HEK293 (cell line): ENCODE measurements around the gene GLB1L2.

Experiments
- CTCF ChIA-PET: fragments of 350-600 bp; formaldehyde crosslinking; extraction: SDS; loops from one replicate; lab custom pipeline; 2021; ENCODE audit warnings: antibody characterized with exemption; lab: Yijun Ruan, JAX
- POLR2A ChIA-PET: fragments of 300-600 bp; formaldehyde crosslinking; extraction: SDS; loops from one replicate; lab custom pipeline; 2020; ENCODE audit warnings: antibody characterized with exemption, inconsistent platforms; lab: Yijun Ruan, JAX
- H3K27ac ChIP-seq: fragments of 200-500 bp; sonication (Bioruptor generic); 2 replicates; pipeline ENCODE4 v1.5.1; 2014; ENCODE audit warnings: low read depth, low read length, control low read depth, inconsistent platforms; ENCODE audit errors: extremely low read depth
- H3K36me3 ChIP-seq, 2 experiments: fragments of 200-500 bp in 1 of 2; sonication (Bioruptor generic) in 1 of 2; 1 replicate in 1 of 2; 2 replicates in 1 of 2; pipeline ENCODE4 v1.5.1; 2014 to 2017; ENCODE audit warnings: inconsistent platforms in 2 of 2, low read length in 2 of 2; ENCODE audit not compliant: control insufficient read depth in 2 of 2, insufficient read depth in 1 of 2
- H3K4me1 ChIP-seq: fragments of 200-500 bp; sonication (Bioruptor generic); 2 replicates; pipeline ENCODE4 v1.5.1; 2014; ENCODE audit warnings: mild to moderate bottlenecking, low read length, inconsistent platforms; ENCODE audit not compliant: control insufficient read depth, insufficient read depth
- H3K4me3 ChIP-seq: 2 replicates; pipeline ENCODE4 v1.5.1; 2011; ENCODE audit warnings: low read depth, mild to moderate bottlenecking, control low read depth, low read length, moderate library complexity
- H3K9me3 ChIP-seq: fragments of 200-500 bp; sonication (Bioruptor generic); 2 replicates; pipeline ENCODE4 v1.5.1; 2014; ENCODE audit warnings: low read depth, low read length, inconsistent platforms; ENCODE audit not compliant: control insufficient read depth, insufficient read depth
- CTCF ChIP-seq: fragments of 450-650 bp; formaldehyde crosslinking; IDR thresholded peaks from 2 replicates; pipeline ENCODE4 v1.5.1; 2016; ENCODE audit warnings: missing biosample characterization, missing genetic modification characterization
- EGR2 ChIP-seq: fragments of 450-650 bp; formaldehyde crosslinking; IDR thresholded peaks from 2 replicates; pipeline ENCODE4 v1.5.1; 2016; ENCODE audit warnings: low read depth, missing biosample characterization, missing genetic modification characterization
- HOXA7 ChIP-seq: sonication (generic); formaldehyde crosslinking; IDR thresholded peaks from 2 replicates; pipeline ENCODE4 v1.8.1; 2022; ENCODE audit warnings: missing genetic modification reagents, borderline replicate concordance
- KLF7 ChIP-seq: fragments of 450-650 bp; formaldehyde crosslinking; IDR thresholded peaks from 2 replicates; pipeline ENCODE4 v1.5.1; 2016; ENCODE audit warnings: missing biosample characterization, missing genetic modification characterization, borderline replicate concordance
- OVOL3 ChIP-seq: fragments of 450-650 bp; formaldehyde crosslinking; IDR thresholded peaks from 2 replicates; pipeline ENCODE4 v1.5.1; 2016; ENCODE audit warnings: missing biosample characterization, missing genetic modification characterization
- PBX3 ChIP-seq: sonication (generic); formaldehyde crosslinking; IDR thresholded peaks from 2 replicates; pipeline ENCODE4 v1.8.1; 2022; ENCODE audit warnings: mild to moderate bottlenecking, moderate library complexity, missing genetic modification reagents
- REPIN1 ChIP-seq: fragments of 450-650 bp; formaldehyde crosslinking; IDR thresholded peaks from 2 replicates; pipeline ENCODE4 v1.5.1; 2017; ENCODE audit warnings: missing biosample characterization, missing genetic modification characterization, low read depth
- YY2 ChIP-seq: fragments of 450-650 bp; formaldehyde crosslinking; IDR thresholded peaks from 2 replicates; pipeline ENCODE4 v1.5.1; 2016; ENCODE audit warnings: missing biosample characterization, missing genetic modification characterization
- ZBTB26 ChIP-seq: fragments of 450-650 bp; formaldehyde crosslinking; optimal IDR thresholded peaks from 2 replicates; pipeline ENCODE3; 2016; ENCODE audit warnings: missing biosample characterization, mild to moderate bottlenecking, missing genetic modification characterization
- ZBTB6 ChIP-seq: fragments of 450-650 bp; formaldehyde crosslinking; IDR thresholded peaks from 2 replicates; pipeline ENCODE4 v1.5.1; 2017; ENCODE audit warnings: missing biosample characterization, missing genetic modification characterization
- ZBTB8A ChIP-seq: fragments of 450-650 bp; formaldehyde crosslinking; IDR thresholded peaks from 2 replicates; pipeline ENCODE4 v1.5.1; 2016; ENCODE audit warnings: missing biosample characterization, missing genetic modification characterization
- ZEB2 ChIP-seq: fragments of 450-650 bp; formaldehyde crosslinking; IDR thresholded peaks from 2 replicates; pipeline ENCODE4 v1.5.1; 2016; ENCODE audit warnings: missing biosample characterization, missing genetic modification characterization
- ZFP3 ChIP-seq: fragments of 450-650 bp; formaldehyde crosslinking; IDR thresholded peaks from 2 replicates; pipeline ENCODE4 v1.5.1; 2016; ENCODE audit warnings: low read depth, missing biosample characterization, missing genetic modification characterization
- ZNF114 ChIP-seq: fragments of 450-650 bp; formaldehyde crosslinking; IDR thresholded peaks from 2 replicates; pipeline ENCODE4 v1.5.0; 2017; ENCODE audit warnings: missing biosample characterization, missing genetic modification characterization
- ZNF138 ChIP-seq: fragments of 450-650 bp; formaldehyde crosslinking; IDR thresholded peaks from 2 replicates; pipeline ENCODE4 v1.5.1; 2016; ENCODE audit warnings: missing biosample characterization, missing genetic modification characterization, borderline replicate concordance
- ZNF157 ChIP-seq: fragments of 450-650 bp; formaldehyde crosslinking; IDR thresholded peaks from 2 replicates; pipeline ENCODE4 v1.5.1; 2016; ENCODE audit warnings: missing biosample characterization, missing genetic modification characterization
- ZNF324 ChIP-seq: fragments of 450-650 bp; formaldehyde crosslinking; IDR thresholded peaks from 2 replicates; pipeline ENCODE4 v1.5.1; 2016; ENCODE audit warnings: missing biosample characterization, missing genetic modification characterization
- ZNF335 ChIP-seq: fragments of 450-650 bp; formaldehyde crosslinking; conservative IDR thresholded peaks from 2 replicates; pipeline ENCODE4 v1.5.1; 2016; ENCODE audit warnings: missing biosample characterization, missing genetic modification characterization
- ZNF341 ChIP-seq: fragments of 450-650 bp; formaldehyde crosslinking; IDR thresholded peaks from 2 replicates; pipeline ENCODE4; 2016; ENCODE audit warnings: low read depth, missing biosample characterization, missing genetic modification characterization
- ZNF366 ChIP-seq: fragments of 450-650 bp; formaldehyde crosslinking; conservative IDR thresholded peaks from 2 replicates; pipeline ENCODE4 v1.5.1; 2016; ENCODE audit warnings: missing biosample characterization, missing genetic modification characterization
- ZNF423 ChIP-seq: fragments of 450-650 bp; formaldehyde crosslinking; IDR thresholded peaks from 2 replicates; pipeline ENCODE4 v1.5.1; 2016; ENCODE audit warnings: missing biosample characterization, missing genetic modification characterization
- ZNF433 ChIP-seq: fragments of 450-650 bp; formaldehyde crosslinking; IDR thresholded peaks from 2 replicates; pipeline ENCODE4 v1.5.1; 2016; ENCODE audit warnings: missing biosample characterization, missing genetic modification characterization, low read depth
- ZNF501 ChIP-seq: fragments of 450-650 bp; formaldehyde crosslinking; IDR thresholded peaks from 2 replicates; pipeline ENCODE4 v1.5.1; 2016; ENCODE audit warnings: missing biosample characterization, missing genetic modification characterization
- ZNF521 ChIP-seq: fragments of 450-650 bp; formaldehyde crosslinking; IDR thresholded peaks from 2 replicates; pipeline ENCODE4 v1.5.1; 2017; ENCODE audit warnings: missing biosample characterization, mild to moderate bottlenecking, missing genetic modification characterization
- ZNF610 ChIP-seq: fragments of 450-650 bp; formaldehyde crosslinking; IDR thresholded peaks from 2 replicates; pipeline ENCODE4 v1.5.1; 2016; ENCODE audit warnings: missing biosample characterization, missing genetic modification characterization, borderline replicate concordance
- ZNF626 ChIP-seq: fragments of 450-650 bp; sonication (Bioruptor Pico); formaldehyde crosslinking; IDR thresholded peaks from 2 replicates; pipeline ENCODE4 v1.5.1; 2018; ENCODE audit warnings: missing biosample characterization, missing genetic modification characterization, inconsistent platforms
- ZNF658 ChIP-seq: fragments of 450-650 bp; formaldehyde crosslinking; IDR thresholded peaks from 2 replicates; pipeline ENCODE4; 2016; ENCODE audit warnings: missing biosample characterization, missing genetic modification characterization
- ZNF707 ChIP-seq: fragments of 450-650 bp; formaldehyde crosslinking; IDR thresholded peaks from 2 replicates; pipeline ENCODE4 v1.5.1; 2016; ENCODE audit warnings: missing biosample characterization, missing genetic modification characterization
- ZNF76 ChIP-seq: fragments of 450-650 bp; formaldehyde crosslinking; IDR thresholded peaks from 2 replicates; pipeline ENCODE4; 2016; ENCODE audit warnings: low read depth, missing biosample characterization, missing genetic modification characterization, borderline replicate concordance

Gene GLB1L2

GRCh38 chr11:134330611-134331353 is 1.0 kb upstream of the GLB1L2 start:
- no peaks in the 10 kb centered on the region for H3K4me1 ChIP-seq
- no peak for TF ChIP-seq ZNF138 (tag by site-specific recombination)
- TF ChIP-seq KLF7 (tag by site-specific recombination): no peak
- TF ChIP-seq ZNF707 (tag by site-specific recombination): no peak
- no peak for TF ChIP-seq ZNF626 (tag by site-specific recombination)
- TF ChIP-seq EGR2 (tag by site-specific recombination): no peak
- peaks cover 0 to 3% of the 10 kb centered on the region in 2 experiments; a peak in 1 of 3 replicates for H3K36me3 ChIP-seq
- H3K27ac ChIP-seq: no peak overlapping the region
- CTCF ChIA-PET: no interaction called here
- H3K9me3 ChIP-seq: no peaks in the 10 kb centered on the region
- POLR2A ChIA-PET: no interaction called here
- no peak overlapping the region for H3K4me3 ChIP-seq

DNA sequence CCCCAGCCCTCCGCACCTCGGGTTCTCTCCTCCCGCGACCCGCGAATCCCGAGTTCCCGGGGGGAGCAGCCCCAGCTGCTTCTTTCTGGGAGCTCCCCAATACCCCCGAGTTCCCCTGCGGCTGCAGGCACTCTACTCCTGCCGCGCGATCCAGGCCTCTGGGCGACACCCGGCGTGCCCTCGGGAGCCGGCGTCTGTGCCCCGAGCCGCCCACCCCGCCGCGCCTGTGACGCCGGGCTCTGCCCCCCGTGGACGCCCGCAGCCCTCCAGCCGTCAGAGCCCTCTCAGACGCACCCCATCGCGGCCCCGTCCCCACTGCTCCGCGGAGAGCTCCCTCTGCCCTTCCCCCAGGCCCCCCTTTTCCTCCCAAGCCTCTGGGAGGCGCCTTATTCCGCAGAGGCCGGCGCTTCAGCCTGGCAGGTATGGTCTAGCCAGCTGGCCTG is 422 bp downstream of the GLB1L2 start:
- ChIA-PET CTCF (interaction anchor here (0.8 kb wide), 1 partner anchor 10 kb away, joined by 3 read pairs; no protein-coding TSS in a partner anchor), POLR2A (interaction anchor here (0.6 to 1.2 kb wide), 3 partner anchors 56 to 108 kb away, joined by 3 to 8 read pairs (median 5); partner anchors contain the start of genes GLB1L3 and NCAPD3)
- no peaks in the 10 kb centered on the region for H3K9me3 ChIP-seq
- no peaks in the 10 kb centered on the region for H3K4me1 ChIP-seq
- H3K36me3 ChIP-seq: peaks cover 0 to 3% of the 10 kb centered on the region in 2 experiments; a peak in 1 of 3 replicates
- H3K27ac ChIP-seq: no peak overlapping the region
- H3K4me3 ChIP-seq: peak overlapping the region; percentile 57
- TF ChIP-seq ZNF157 (tag by site-specific recombination) (no peak), PBX3 (CRISPR knock-in tag) (no peak), ZNF335 (tag by site-specific recombination) (peak; percentile 45), ZFP3 (tag by site-specific recombination) (no peak), YY2 (tag by site-specific recombination) (no peak), OVOL3 (tag by site-specific recombination) (no peak), REPIN1 (tag by site-specific recombination) (no peak), ZNF341 (tag by site-specific recombination) (no peak), ZNF114 (no peak), ZNF138 (tag by site-specific recombination) (no peak), ZNF423 (no peak), ZNF610 (tag by site-specific recombination) (peak; percentile 37; the same call in 1 of the 2 replicates), ZNF521 (no peak), ZNF658 (tag by site-specific recombination) (no peak), ZNF433 (tag by site-specific recombination) (no peak), ZNF366 (no peak), CTCF (peak; percentile 43; the same call in 1 of the 2 replicates), ZNF76 (peak; percentile 35; the same call in 1 of the 2 replicates), ZBTB26 (tag by site-specific recombination) (peak; percentile 49), ZBTB6 (no peak), ZNF501 (tag by site-specific recombination) (no peak), ZEB2 (tag by site-specific recombination) (no peak), ZBTB8A (peak; percentile 82), ZNF324 (tag by site-specific recombination) (no peak), HOXA7 (CRISPR knock-in tag) (no peak)
